GM23338 (cell line): Measurements from ENCODE around the gene TMEM154. TPM values are rescaled to one million over a fixed set of nuclear protein-coding genes. Genes with fewer than 3 reads are reported as not detected.

ENCODE experiments used
- ATAC-seq: fragments of 200-7000 bp; cut with Tn5 transposase; 3 replicates; pipeline ENCODE4 v1.9.1; 2020
- DNase-seq: peaks from one replicate; pipeline ENCODE4 v3.0.0-alpha.2; 2015; ENCODE audit warnings: low spot score
- H2AFZ ChIP-seq: fragments of 200-600 bp; sonication (generic); 2 replicates; pipeline ENCODE4 v1.8.0; 2016; ENCODE audit warnings: antibody characterized with exemption, mild to moderate bottlenecking, moderate library complexity
- H3F3A ChIP-seq: fragments of 200-600 bp; sonication (generic); replicated peaks from 2 replicates; pipeline ENCODE4 v1.8.0; 2017; ENCODE audit warnings: antibody characterized with exemption, mixed run types, low read depth
- H3K27ac ChIP-seq: fragments of 200-600 bp; sonication (generic); 2 replicates; pipeline ENCODE4 v1.6.1; 2016; ENCODE audit warnings: low read depth
- H3K27me3 ChIP-seq: fragments of 200-600 bp; sonication (generic); 2 replicates; pipeline ENCODE4 v1.8.0; 2016; ENCODE audit warnings: mild to moderate bottlenecking, mixed run types, moderate library complexity; ENCODE audit not compliant: insufficient read depth
- H3K36me3 ChIP-seq: fragments of 200-600 bp; sonication (generic); 2 replicates; pipeline ENCODE4 v1.8.0; 2016; ENCODE audit warnings: mild to moderate bottlenecking; ENCODE audit not compliant: insufficient read depth
- H3K4me1 ChIP-seq: fragments of 200-600 bp; sonication (generic); 2 replicates; pipeline ENCODE4 v1.8.0; 2016; ENCODE audit warnings: mild to moderate bottlenecking, moderate library complexity; ENCODE audit not compliant: insufficient read depth
- H3K4me2 ChIP-seq: fragments of 200-600 bp; sonication (generic); 2 replicates; pipeline ENCODE4 v1.7.1; 2017; ENCODE audit warnings: mixed run types
- H3K4me3 ChIP-seq: fragments of 200-600 bp; sonication (generic); 2 replicates; pipeline ENCODE4 v1.6.1; 2016; ENCODE audit warnings: mixed run types
- H3K79me2 ChIP-seq: fragments of 200-600 bp; sonication (generic); replicated peaks from 2 replicates; pipeline ENCODE4 v1.8.0; 2017; ENCODE audit warnings: mild to moderate bottlenecking; ENCODE audit not compliant: insufficient read depth
- H3K9me2 ChIP-seq: fragments of 200-600 bp; sonication (generic); 2 replicates; pipeline ENCODE4 v1.8.0; 2017; ENCODE audit not compliant: insufficient read depth
- H4K20me1 ChIP-seq: fragments of 200-600 bp; sonication (generic); replicated peaks from 2 replicates; pipeline ENCODE4 v1.8.0; 2017; ENCODE audit warnings: mild to moderate bottlenecking; ENCODE audit not compliant: insufficient read depth
- H3K27ac Mint-ChIP-seq: 2 replicates; pipeline ENCODE4 v1.8.0; 2020; ENCODE audit warnings: inconsistent platforms, mild to moderate bottlenecking, moderate library complexity, mixed read lengths
- H3K27me3 Mint-ChIP-seq: 3 replicates; pipeline ENCODE4 v1.8.0; 2022; ENCODE audit warnings: low read depth, mild to moderate bottlenecking, moderate library complexity, mixed read lengths, inconsistent platforms; ENCODE audit not compliant: insufficient read depth, poor library complexity
- H3K36me3 Mint-ChIP-seq: 3 replicates; pipeline ENCODE4 v1.8.0; 2021; ENCODE audit warnings: low read depth, mild to moderate bottlenecking, inconsistent platforms, moderate library complexity, mixed read lengths
- H3K4me1 Mint-ChIP-seq: 3 replicates; pipeline ENCODE4 v1.8.0; 2020; ENCODE audit warnings: mild to moderate bottlenecking, inconsistent platforms, mixed read lengths
- H3K4me3 Mint-ChIP-seq: 3 replicates; pipeline ENCODE4 v1.8.0; 2021; ENCODE audit warnings: moderate library complexity, mild to moderate bottlenecking, inconsistent platforms, mixed read lengths
- H3K9me3 Mint-ChIP-seq: 3 replicates; pipeline ENCODE4 v1.8.0; 2020; ENCODE audit warnings: moderate library complexity, mild to moderate bottlenecking, inconsistent platforms, mixed read lengths
- CREB1 ChIP-seq: fragments of 250-450 bp; sonication (Bioruptor Pico); IDR thresholded peaks from 2 replicates; pipeline ENCODE4 v1.5.0; 2020; ENCODE audit warnings: low read depth, mild to moderate bottlenecking, moderate library complexity
- EZH2 ChIP-seq: fragments of 200-600 bp; sonication (generic); IDR thresholded peaks from one replicate; pipeline ENCODE4 v1.8.0; 2017; ENCODE audit warnings: antibody characterized with exemption, mild to moderate bottlenecking, low read depth; ENCODE audit not compliant: unreplicated experiment
- EZH2phosphoT487 ChIP-seq: fragments of 200-600 bp; sonication (generic); IDR thresholded peaks from one replicate; pipeline ENCODE4 v1.8.1; 2018; ENCODE audit warnings: antibody characterized with exemption; ENCODE audit not compliant: unreplicated experiment
- POLR2AphosphoS5 ChIP-seq: IDR thresholded peaks from 2 replicates; pipeline ENCODE4 v1.6.1; 2016; ENCODE audit warnings: antibody characterized with exemption, low read depth
- STAT1 ChIP-seq: IDR thresholded peaks from one replicate; pipeline ENCODE4 v1.6.1; 2016; ENCODE audit warnings: antibody characterized with exemption; ENCODE audit not compliant: unreplicated experiment
- ZNF114 ChIP-seq: fragments of 250-450 bp; sonication (Bioruptor Pico); IDR thresholded peaks from 2 replicates; pipeline ENCODE4 v1.5.0; 2020; ENCODE audit warnings: mild to moderate bottlenecking, moderate library complexity
- ZNF331 ChIP-seq: fragments of 250-450 bp; sonication (Bioruptor Pico); IDR thresholded peaks from 2 replicates; pipeline ENCODE4 v1.5.0; 2020; ENCODE audit warnings: low read depth, mild to moderate bottlenecking, moderate library complexity
- polyA plus RNA-seq: library from polyadenylated mRNA; unstranded; fragments of >200 nt; fragmentation: Nextera tagmentation; extraction: Ambion mirVana; gene quantifications from 2 replicates; pipeline ENCODE4 v1.2.1, GENCODE V29; 2016
- total RNA-seq: library from RNA; depleted of rRNA; stranded (reverse); fragments of >200 nt; shearing (Covaris generic); gene quantifications from 2 replicates; pipeline ENCODE4 v1.2.3, GENCODE V29; 2014
- TF ChIP-seq, protein P1 (sequence below): fragments of 250-450 bp; sonication (Bioruptor Pico); IDR thresholded peaks from 2 replicates; pipeline ENCODE4 v1.5.0; 2020; ENCODE audit warnings: mild to moderate bottlenecking, moderate library complexity
- TF ChIP-seq, protein P2 (sequence below), 2 experiments: fragments of 200-600 bp in 1 of 2; sonication (generic) in 1 of 2; conservative IDR thresholded peaks; 2 replicates each; pipeline versions ENCODE4 v1.5.1 to v1.6.1; 2016 to 2017; ENCODE audit warnings: antibody characterized with exemption in 2 of 2, low read depth in 2 of 2, mild to moderate bottlenecking in 2 of 2, moderate library complexity in 1 of 2
- TF ChIP-seq, protein P3 (sequence below): IDR thresholded peaks from 2 replicates; pipeline ENCODE4 v1.6.1; 2016; ENCODE audit warnings: antibody characterized with exemption

TMEM154 gene
- total and polyA plus RNA-seq, 2 experiments from 2014 or later, result 1.0 to 1.7 TPM

DNA sequence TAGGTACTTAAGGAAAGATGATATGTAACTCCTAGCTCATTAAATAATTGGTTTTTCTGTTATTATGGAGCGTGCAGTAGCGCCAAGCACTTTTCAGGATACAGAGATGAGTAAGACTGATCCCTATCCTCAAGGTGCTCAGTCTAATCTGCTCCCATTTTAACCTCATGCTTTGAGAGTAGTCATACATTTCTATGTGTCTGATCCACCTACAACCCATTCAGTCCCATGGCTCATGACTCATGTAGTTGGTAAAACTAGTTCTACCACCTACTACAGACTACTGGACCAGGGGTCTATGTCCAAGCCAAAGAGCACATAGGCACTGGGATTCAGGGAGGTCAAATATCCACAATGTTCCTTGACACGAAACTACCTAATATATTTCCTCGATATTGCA, 60.8 kb downstream of the TMEM154 start:
- H4K20me1 ChIP-seq, result no peaks in the 10 kb centered on the region
- ATAC-seq (no peak), DNase-seq (no peak)
- Mint-ChIP-seq H3K9me3 (no peaks in the 10 kb centered on the region), H3K4me3 (no peak overlapping the region), H3K27ac (no peak overlapping the region), H3K4me1 (peaks cover 10% of the 10 kb centered on the region; the same call in 2 of the 3 replicates), H3K36me3 (no peaks in the 10 kb centered on the region), H3K27me3 (peaks cover 6% of the 10 kb centered on the region)
- H2AFZ ChIP-seq, result no peak overlapping the region
- TF ChIP-seq STAT1, result no peak
- no peak for TF ChIP-seq EZH2phosphoT487
- no peak for TF ChIP-seq ZNF331 (CRISPR knock-in tag)
- no peak for TF ChIP-seq POLR2AphosphoS5
- TF ChIP-seq, protein P1, sequence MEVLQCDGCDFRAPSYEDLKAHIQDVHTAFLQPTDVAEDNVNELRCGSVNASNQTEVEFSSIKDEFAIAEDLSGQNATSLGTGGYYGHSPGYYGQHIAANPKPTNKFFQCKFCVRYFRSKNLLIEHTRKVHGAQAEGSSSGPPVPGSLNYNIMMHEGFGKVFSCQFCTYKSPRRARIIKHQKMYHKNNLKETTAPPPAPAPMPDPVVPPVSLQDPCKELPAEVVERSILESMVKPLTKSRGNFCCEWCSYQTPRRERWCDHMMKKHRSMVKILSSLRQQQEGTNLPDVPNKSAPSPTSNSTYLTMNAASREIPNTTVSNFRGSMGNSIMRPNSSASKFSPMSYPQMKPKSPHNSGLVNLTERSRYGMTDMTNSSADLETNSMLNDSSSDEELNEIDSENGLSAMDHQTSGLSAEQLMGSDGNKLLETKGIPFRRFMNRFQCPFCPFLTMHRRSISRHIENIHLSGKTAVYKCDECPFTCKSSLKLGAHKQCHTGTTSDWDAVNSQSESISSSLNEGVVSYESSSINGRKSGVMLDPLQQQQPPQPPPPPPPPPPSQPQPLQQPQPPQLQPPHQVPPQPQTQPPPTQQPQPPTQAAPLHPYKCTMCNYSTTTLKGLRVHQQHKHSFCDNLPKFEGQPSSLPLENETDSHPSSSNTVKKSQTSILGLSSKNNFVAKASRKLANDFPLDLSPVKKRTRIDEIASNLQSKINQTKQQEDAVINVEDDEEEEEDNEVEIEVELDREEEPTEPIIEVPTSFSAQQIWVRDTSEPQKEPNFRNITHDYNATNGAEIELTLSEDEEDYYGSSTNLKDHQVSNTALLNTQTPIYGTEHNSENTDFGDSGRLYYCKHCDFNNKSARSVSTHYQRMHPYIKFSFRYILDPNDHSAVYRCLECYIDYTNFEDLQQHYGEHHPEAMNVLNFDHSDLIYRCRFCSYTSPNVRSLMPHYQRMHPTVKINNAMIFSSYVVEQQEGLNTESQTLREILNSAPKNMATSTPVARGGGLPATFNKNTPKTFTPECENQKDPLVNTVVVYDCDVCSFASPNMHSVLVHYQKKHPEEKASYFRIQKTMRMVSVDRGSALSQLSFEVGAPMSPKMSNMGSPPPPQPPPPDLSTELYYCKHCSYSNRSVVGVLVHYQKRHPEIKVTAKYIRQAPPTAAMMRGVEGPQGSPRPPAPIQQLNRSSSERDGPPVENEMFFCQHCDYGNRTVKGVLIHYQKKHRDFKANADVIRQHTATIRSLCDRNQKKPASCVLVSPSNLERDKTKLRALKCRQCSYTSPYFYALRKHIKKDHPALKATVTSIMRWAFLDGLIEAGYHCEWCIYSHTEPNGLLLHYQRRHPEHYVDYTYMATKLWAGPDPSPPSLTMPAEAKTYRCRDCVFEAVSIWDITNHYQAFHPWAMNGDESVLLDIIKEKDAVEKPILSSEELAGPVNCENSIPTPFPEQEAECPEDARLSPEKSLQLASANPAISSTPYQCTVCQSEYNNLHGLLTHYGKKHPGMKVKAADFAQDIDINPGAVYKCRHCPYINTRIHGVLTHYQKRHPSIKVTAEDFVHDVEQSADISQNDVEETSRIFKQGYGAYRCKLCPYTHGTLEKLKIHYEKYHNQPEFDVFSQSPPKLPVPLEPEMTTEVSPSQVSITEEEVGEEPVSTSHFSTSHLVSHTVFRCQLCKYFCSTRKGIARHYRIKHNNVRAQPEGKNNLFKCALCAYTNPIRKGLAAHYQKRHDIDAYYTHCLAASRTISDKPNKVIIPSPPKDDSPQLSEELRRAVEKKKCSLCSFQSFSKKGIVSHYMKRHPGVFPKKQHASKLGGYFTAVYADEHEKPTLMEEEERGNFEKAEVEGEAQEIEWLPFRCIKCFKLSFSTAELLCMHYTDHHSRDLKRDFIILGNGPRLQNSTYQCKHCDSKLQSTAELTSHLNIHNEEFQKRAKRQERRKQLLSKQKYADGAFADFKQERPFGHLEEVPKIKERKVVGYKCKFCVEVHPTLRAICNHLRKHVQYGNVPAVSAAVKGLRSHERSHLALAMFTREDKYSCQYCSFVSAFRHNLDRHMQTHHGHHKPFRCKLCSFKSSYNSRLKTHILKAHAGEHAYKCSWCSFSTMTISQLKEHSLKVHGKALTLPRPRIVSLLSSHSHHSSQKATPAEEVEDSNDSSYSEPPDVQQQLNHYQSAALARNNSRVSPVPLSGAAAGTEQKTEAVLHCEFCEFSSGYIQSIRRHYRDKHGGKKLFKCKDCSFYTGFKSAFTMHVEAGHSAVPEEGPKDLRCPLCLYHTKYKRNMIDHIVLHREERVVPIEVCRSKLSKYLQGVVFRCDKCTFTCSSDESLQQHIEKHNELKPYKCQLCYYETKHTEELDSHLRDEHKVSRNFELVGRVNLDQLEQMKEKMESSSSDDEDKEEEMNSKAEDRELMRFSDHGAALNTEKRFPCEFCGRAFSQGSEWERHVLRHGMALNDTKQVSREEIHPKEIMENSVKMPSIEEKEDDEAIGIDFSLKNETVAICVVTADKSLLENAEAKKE (CRISPR knock-in tag), result no peak
- TF ChIP-seq ZNF114, result no peak
- TF ChIP-seq, protein P2, sequence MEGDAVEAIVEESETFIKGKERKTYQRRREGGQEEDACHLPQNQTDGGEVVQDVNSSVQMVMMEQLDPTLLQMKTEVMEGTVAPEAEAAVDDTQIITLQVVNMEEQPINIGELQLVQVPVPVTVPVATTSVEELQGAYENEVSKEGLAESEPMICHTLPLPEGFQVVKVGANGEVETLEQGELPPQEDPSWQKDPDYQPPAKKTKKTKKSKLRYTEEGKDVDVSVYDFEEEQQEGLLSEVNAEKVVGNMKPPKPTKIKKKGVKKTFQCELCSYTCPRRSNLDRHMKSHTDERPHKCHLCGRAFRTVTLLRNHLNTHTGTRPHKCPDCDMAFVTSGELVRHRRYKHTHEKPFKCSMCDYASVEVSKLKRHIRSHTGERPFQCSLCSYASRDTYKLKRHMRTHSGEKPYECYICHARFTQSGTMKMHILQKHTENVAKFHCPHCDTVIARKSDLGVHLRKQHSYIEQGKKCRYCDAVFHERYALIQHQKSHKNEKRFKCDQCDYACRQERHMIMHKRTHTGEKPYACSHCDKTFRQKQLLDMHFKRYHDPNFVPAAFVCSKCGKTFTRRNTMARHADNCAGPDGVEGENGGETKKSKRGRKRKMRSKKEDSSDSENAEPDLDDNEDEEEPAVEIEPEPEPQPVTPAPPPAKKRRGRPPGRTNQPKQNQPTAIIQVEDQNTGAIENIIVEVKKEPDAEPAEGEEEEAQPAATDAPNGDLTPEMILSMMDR (conservative IDR thresholded peaks at IDR 0.05; ENCODE audit: low read depth in 2 of 2), result no peak
- TF ChIP-seq, protein P3, sequence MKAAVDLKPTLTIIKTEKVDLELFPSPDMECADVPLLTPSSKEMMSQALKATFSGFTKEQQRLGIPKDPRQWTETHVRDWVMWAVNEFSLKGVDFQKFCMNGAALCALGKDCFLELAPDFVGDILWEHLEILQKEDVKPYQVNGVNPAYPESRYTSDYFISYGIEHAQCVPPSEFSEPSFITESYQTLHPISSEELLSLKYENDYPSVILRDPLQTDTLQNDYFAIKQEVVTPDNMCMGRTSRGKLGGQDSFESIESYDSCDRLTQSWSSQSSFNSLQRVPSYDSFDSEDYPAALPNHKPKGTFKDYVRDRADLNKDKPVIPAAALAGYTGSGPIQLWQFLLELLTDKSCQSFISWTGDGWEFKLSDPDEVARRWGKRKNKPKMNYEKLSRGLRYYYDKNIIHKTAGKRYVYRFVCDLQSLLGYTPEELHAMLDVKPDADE, result no peak
- no peak for TF ChIP-seq EZH2
- no peak for TF ChIP-seq CREB1 (CRISPR knock-in tag)
- H3K36me3 ChIP-seq, result no peaks in the 10 kb centered on the region
- H3K27me3 ChIP-seq, result no peaks in the 10 kb centered on the region
- no peak overlapping the region for H3K27ac ChIP-seq
- no peaks in the 10 kb centered on the region for H3K4me1 ChIP-seq
- H3K4me2 ChIP-seq, result no peak overlapping the region
- no peak overlapping the region for H3K4me3 ChIP-seq
- no peaks in the 10 kb centered on the region for H3K79me2 ChIP-seq
- 0 out of 2 replicates have a peak, but pooled peaks cover 5% of the 10 kb centered on the region for H3K9me2 ChIP-seq
- no peaks in the 10 kb centered on the region for H3F3A ChIP-seq
